AG08395 (cell line): ENCODE measurements around the gene TOR1A.
"Not testable (repeated sequence)": the region's sequence is repeated elsewhere in the genome, so short reads cannot be mapped to it uniquely, and the experiment has no call there.

Experiments
- DNase-seq: peaks from one replicate; pipeline ENCODE4 v3.0.0; 2012; ENCODE audit warnings: mixed read lengths, low spot score

Gene TOR1A

DNA sequence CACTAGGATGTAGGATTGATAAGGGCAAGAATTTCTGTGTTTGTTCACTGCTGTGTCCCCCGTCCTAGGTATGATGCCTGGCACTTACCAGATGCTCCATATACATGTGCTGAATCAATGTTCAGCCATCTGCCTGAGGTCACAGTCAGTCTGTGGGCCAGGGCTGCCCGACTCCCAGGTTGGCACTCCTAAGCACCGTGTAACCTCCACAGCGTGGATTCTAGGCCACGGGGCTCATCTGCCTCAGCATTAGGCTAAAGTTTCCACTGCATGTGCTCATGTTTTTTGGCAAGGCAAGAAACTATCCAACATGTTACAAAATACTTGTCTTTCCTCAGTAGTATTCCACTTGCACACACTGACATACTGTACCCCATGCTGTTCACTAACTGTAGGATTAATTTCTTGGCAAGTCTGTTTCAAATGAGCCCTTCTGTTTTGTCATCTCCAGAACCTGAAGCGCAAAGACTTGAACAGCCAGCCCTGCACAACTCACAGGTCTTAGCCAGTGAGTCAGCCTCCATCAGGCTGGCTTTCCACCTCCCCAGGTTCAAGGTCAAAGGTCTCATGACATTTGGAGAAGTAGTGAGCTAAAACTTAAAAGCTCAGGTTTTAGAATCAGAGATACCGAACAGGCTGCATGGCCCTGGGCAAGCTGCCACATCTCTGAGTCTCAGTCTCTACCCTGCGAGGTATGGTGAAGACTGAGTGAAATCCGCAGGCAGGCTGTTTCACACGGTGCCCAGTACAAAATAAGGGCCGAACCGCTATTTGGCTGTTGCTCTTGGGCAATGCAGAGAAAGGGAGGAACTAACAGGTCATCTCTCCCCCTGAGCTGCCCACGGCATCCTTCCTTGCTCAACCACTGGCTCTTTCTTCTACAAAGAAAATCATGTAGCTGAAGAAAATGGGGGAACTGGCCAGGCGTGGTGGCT lies 7.2 kb downstream of the TOR1A start:
- no peak for DNase-seq

DNA sequence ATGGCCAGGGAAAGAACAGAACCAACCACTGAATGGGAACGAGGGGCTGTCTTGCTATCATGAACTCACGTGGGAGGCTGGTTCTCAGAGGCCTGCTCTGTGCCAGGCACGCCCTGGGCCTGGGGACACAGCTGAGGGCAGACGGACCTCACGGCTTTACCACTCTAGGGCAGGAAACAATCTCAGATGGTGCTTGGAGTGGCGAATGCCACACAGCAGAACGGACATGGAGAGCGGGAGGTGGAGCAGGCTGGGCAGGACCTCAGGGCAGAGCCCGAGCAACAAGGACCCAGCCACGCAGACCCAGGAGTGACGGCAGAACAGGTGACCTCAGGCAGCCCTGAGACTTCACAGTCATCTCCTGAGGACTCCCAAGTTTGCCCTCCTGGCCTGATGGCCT lies 8.7 kb downstream of the TOR1A start:
- DNase-seq, result no peak

DNA sequence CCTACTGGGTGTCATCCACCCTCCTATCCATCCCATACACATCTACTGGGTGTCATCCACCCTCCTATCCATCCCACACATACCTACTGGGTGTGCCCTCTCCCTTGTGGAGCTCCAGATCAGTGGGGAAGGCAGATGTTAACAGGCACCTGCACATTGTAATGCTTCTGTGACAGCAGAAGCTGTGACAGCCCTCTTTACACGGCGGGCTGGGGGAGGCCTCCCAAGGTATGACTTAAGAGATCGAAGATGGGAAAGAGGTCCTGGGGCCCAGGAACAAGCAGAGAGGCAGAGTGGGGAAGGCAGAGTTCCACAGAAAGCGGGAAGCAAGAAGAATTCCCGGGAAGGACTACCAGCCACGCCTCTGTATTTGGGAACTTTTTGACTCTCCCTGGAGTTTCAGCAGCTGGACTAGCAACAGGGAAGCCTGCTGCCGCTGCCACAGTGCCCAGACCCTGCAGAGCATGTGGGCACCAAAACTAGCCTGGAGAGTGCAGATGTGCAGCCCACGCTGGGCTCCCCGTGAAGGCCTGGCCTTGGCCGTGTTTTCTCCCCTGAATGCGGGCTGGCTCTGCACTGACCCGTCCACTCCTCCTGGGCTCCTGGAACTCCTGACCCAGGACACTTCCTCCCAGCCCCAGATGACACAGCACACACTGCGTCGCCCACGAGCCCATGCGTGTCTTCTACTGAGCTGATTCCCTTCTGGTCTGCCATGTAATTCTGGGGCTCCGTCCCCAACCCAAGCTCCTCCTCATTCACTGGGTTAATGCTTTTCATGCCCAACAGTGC lies 9.3 kb downstream of the TOR1A start:
- no peak for DNase-seq

DNA sequence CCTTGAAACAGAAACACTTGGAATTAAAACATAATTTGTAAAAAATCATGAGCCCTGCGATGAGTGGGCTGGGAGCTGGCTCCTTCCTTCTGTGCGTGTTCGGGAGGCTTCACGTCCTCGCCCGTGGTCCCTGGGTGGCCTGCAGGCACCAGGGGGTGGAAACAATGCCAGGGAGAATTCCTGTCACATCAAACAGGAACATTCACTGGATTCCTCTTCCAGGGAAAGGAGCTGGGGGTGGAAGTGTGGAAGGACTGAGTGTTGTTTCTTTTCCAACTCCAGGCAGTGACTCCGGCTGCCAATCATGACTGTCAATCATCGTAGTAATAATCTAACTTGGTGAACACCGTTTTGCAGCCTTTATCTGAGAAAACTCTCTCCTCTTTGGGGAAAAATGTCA lies 10.3 kb downstream of the TOR1A start:
- DNase-seq, result no peak

DNA sequence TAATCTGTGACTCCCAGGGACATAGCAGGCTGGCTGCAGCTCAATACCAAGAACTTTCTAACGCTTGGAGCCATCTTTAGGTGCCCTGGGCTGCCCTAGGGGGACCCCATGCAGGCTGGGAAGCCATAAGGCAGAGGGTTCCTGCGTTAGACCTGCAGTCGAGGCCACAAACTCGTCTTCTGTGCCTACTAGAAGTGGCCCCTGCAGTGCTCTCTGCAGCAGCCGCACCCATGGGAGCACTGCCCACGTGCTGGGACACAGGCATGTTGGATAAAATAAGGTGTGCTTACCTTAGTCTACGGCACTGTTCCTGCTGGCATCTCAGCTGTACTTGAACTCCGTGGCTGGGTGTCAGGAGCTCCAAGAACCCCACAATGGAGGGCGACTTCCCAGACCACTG lies 11.6 kb downstream of the TOR1A start:
- no peak for DNase-seq

DNA sequence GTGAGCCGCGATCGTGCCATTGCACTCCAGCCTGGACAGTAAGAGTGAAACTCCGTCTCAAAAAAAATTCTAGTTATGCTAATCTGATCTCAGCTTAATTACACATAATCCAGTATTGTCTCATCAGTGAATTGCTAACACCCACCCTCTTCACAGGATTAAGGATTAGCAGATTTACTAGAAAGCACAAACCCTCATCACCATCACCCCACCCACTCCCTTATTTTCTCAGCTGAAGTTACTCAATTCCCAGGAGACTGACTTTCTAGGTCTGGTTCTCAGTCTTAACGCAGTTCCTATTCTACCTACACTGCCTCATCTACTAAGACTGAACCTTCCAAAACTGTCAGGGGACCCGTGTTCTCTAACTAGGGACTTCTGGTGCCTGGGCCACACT lies 12.0 kb downstream of the TOR1A start:
- DNase-seq, result no peak

DNA sequence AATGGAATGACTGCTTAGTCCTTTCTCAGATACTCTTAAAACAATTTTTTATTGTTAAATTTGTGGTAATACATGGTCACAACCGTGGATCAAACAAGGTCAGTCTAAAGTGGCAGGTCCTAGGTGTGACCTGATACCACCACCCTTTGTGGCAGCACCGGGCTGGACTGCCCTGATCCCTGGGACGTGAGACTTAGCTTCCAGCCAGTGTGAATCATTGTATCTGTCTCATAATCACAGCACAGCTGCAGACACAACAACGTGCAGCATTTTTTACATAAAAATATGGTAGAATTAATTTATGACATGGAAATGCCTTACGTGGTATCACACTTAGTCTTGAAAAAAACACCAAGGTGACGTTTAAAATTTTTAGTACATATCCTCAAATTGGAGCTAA lies 13.1 kb downstream of the TOR1A start:
- DNase-seq, result no peak

DNA sequence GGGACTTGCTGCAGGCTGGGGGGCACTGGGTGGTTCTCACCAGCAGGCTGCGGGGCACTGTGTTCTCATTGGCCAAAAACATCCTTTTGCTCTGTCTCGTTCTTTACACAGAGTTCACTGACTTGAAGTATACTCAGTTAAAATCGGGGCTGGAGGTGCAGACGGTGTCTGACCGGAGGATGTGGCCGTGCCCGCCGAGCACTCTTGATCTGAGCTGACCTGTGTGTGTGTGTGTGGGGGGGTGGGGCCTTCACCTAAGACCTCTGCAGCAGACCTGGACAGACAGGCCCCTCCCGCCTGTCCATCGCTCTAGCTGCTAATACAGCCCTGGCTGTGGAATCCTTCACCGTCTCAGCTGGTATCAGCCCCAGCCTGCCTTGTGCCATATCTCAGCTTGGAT lies 13.8 kb downstream of the TOR1A start:
- no peak for DNase-seq

DNA sequence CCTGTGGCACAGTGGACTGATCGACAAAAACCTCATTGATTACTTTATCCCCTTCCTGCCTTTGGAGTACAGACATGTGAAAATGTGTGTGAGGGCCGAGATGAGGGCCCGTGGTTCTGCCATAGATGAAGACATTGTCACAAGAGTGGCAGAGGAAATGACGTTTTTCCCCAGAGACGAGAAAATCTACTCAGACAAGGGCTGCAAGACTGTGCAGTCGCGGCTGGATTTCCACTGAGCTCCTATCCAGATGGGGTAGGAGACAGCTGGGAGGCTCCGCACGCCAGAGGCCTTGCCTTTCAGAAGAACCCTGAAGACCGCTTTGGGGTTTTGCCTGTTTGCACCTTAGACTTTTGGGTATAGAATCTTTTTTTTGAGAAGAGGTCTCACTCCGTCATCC lies 14.6 kb downstream of the TOR1A start:
- no peak for DNase-seq

DNA sequence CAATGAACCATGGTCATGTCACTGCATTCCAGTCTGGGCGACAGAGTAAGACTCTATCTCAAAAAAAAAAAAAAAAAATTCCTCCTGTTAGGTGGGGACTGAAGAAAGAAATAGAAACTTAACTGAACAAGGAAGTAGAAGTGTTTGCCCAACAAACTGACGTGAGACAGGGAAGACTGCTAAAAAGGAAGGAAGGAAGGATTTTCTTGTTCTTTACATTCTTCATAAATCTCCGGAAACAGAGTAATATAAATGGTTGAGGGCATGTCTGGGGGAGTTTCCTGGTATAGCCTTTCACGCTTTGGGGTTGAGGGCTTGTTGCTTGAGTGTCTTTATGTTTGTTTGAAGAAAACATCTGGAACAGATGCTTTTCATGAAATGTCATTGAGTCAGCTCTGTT lies 17.9 kb downstream of the TOR1A start:
- no peak for DNase-seq

DNA sequence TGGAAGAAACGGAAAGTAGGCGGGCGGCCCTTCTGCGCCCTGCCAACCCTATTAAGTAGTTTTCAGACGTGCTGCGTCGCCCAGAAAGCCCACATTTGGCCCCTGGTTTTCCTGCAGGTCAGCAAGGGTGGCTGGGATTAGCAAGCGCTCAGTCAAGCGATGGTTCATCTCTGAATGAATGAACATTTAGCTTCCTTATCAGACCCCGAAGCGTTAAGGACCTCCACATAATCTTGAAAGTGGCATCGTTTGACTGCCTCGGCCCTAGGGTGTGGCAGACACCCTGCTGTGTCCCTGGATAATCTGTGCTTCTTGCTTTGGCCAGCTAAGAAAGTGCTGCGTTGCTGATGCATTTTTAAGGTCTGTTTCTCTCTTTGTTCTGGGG lies 20.3 kb downstream of the TOR1A start:
- DNase-seq, result no peak

DNA sequence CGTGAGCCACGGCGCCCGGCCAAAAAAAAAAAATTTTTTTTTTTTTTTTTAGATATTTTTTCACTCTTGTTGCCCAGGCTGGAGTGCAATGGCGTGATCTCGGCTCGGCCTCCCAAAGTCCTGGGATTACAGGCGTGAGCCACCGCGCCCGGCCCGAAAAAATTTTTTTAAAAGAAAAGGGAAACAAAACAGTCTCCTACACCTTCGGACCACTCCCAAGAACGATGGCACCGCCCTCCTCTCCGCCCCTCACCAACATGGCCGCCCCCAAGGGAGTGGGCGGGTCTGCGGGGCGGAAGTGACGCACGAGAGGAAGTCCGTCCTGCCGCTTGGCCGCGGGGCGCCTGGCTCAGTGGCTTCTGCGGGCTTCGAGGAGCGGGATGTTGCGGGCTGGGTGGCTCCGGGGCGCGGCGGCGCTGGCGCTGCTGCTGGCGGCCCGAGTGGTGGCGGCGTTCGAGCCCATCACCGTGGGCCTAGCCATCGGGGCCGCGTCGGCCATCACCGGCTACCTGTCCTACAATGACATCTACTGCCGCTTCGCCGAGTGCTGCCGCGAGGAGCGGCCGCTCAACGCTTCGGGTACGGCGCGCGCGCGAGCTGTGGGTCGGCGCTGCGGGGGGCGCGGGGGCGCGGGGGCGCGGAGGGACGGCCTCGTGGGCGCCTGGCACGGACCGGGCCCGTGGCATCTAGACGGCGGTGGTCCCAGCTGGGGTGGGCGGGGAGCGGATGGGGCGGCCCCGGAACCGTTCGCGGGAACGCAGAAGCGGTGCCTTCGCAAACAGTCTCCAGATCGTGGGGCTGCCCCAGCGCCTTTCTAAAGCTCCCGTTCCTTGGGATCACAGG lies 20.9 kb downstream of the TOR1A start, which contains the start of gene TOR1B:
Gene TOR1B (plus strand): TSS at position 352 of the 843 bp plus-strand sequence. CDS start 29 bp downstream, at position 381.
- DNase-seq, result peak; percentile 92

DNA sequence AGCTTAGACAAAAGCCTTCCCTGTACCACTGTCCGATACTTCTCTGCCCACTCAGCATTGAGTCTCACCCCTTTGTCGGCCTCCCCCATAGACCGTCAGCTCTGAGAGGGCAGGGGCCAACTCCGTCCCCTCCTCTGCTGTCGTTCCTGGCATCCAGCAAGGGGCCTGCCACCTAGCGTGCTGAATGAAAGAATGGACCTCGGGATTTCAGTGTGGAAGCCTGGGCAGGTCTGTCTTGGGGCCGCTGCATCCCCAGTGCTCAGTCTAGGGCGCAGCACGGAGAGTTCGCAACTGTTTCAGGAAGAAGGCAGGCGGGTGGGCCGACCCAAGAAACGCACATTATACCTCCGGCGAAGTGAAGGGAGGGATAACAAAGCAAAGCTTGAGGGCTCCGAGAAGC lies 22.4 kb downstream of the TOR1A start:
- DNase-seq, result no peak

DNA sequence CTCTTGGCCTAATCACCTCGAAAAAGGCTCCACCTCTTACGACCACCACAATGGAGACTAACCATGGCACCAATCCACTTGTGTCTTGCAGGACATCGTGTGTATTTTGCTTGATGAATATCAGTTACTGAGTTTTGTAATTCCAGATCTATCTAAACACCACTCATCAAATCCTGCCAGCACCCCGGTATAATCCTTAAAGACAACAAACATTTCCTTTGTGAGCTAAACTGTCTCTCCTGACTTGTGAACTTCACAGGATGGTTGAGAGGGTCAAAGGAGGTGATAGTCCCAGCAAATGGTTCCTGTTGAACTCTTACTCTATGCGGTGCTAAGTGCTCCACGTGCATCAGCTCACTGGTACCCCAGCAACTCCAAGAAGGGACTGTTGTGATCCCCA lies 25.0 kb downstream of the TOR1A start:
- DNase-seq, result no peak

DNA sequence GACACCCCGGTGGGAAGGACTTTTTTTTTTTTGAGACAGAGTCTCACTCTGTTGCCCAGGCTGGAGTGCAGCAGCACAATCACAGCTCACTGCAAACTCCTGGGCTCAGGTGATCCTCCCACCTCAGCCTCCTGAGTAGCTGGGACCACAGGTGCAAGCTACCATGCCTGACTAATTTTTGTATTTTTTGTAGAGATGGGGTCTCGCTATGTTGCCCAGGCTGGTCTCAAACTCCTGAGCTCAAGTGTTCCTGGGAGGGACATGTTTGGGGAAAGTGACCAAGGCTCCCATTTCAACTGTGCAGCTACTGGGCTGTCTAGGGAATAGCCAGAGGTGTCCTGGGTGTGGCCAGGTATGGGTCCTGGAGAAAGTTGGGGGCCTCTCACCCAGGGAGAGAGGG lies 27.9 kb downstream of the TOR1A start:
- DNase-seq, result not testable (repeated sequence)

DNA sequence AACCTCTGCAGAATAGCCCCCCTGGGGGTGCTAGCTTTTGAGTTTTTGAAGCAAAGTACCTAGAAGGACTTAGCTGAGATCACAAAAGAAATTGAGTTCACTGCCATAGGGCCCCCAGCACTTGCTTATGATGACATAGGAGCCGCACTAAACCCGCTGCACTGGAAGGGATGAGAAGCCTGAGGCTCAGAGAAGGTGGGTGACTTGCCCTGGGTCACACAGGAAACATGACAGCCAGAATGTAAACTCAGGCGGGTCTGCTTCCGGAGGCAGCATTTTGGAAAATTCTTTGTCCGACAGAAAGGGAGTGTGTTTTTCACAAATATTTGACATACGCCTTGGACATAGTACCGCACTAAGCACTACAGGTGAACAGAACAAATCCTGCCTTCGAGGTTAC lies 29.4 kb downstream of the TOR1A start:
- DNase-seq, result no peak

DNA sequence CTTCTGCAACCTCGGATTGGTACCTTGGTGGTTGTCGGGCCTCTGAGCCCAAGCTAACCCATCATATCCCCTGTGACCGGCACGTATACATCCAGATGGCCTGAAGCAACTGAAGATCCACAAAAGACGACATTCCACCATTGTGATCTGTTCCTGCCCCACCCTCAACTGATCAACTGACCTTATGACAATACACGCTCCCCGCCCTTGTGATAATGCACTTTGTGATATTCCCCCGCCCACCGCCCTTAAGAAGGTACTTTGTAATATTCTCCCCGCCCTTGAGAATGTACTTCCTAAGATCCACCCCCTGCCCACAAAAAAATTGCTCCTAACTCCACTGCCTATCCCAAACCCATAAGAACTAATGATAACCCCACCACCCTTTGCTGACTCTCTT lies 37.5 kb downstream of the TOR1A start:
- DNase-seq, result no peak

DNA sequence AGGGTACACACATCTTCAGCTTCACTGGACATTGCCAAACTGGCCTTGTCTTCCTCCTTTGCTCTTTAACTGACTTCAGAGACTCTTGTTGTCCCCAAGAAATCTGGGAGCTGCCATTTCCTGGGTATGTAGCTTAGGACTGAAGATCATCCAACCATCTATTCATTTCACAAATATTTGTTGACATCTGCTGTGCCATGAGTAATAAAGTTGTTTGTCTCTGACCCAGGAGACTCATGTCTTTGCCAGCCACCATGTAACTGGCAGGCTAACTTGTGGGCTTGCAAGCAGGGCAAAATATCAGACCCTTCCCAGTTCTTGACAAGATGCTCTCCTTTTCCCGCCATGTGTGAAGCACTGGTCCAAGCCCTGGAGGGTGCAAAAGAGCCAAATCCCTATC lies 38.1 kb downstream of the TOR1A start:
- peak; percentile 10 for DNase-seq

DNA sequence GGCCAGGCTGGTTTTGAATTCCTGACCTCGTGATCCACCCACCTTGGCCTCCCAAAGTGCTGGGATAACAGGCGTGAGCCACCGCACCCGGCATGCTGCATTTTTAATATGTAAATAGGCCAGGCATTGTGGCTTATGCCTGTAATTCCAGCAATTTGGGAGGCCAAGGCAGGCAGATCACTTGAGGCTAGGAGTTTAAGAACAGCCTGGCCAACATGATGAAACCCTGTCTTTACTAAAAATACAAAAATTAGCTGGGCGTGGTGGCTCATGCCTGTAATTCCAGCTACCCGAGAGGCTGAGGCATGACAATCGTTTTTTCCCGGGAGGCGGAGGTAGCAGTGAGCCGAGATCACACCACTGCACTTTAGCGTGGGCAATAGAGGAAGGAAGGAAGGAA lies 39.0 kb downstream of the TOR1A start:
- DNase-seq, result not testable (repeated sequence)

DNA sequence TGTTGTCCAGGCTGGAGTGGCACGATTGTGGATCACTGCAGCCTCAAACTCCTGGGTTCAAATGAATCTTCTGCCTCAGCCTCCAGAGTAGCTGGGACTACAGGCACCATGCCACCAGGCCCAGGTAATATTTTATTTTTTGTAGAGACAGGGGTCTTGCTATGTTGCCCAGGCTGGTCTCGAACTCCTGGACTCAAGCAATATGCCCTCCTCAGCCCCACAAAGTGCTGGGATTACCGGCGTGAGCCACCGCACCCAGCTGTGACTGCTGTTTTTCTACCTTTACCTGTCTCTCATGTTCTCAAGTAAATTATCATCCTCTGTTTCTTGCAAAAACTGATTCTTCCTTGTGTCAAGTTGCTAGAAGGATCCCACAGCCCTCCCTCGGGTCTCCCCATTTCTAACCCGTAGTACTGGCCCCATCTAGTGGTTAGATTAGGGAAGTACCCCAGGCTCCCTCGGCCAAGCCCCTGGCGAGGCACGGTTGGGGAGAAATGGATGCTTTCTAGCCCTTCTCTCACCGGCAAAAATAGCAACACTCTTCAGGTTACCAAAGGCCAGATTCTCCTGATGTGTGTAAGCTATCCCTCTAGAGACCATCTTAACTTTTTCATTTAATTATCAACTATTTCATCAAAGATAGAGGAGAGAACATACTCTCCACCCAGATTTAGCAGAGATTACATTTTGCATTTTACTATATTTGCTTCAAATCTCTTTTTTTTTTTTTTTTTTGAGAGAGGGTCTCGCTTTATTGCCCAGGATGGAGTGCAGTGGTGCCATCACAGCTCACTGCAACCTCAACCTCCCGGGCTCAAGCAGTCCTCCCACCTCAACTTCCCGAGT lies 40.2 kb downstream of the TOR1A start:
- DNase-seq, result peak; percentile 91

DNA sequence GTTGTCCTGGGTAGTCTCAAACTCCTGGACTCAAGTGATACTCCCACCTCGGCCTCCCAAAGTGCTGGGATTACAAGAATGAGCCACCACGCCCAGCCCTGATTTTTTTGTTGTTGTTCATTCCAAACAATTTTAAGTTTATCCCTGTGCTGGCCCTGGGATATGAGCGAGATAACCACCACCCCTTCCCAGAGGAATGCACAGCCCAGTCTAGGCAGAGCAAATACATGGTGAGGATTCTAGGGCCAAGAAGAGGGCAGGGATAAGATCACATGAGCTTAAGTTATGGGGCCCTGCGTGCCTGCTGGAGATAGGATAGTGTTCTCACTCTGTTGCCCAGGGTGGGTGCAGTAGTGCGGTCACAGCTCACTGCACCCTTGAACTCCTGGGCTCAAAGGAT lies 42.0 kb downstream of the TOR1A start:
- DNase-seq, result peak; percentile 14
